ENCODE measurements around the gene CCL2.

CCL2 gene

GRCh38 chr17:34249478-34249877 is 5.6 kb upstream of the CCL2 start:
- no peak overlapping the region for H3K4me3 ChIP-seq (ENCODE audit: low read length in 2 of 2)
- no peak overlapping the region for H3K9ac ChIP-seq (ENCODE audit: low read depth in 1 of 2, low read length in 2 of 2)
- no peaks in the 10 kb centered on the region for H3K9me3 ChIP-seq (ENCODE audit: control insufficient read depth in 2 of 2, low read length in 2 of 2)
- H3K27me3 ChIP-seq (ENCODE audit: control insufficient read depth in 2 of 2, insufficient read depth in 2 of 2, low read length in 2 of 2), result no peaks in the 10 kb centered on the region
- H3K36me3 ChIP-seq (ENCODE audit: control insufficient read depth in 2 of 2, insufficient read depth in 2 of 2, low read length in 2 of 2), result no peaks in the 10 kb centered on the region
- peaks cover 22 to 23% of the 10 kb centered on the region in 2 donors for H3K4me1 ChIP-seq (ENCODE audit: control insufficient read depth in 2 of 2, insufficient read depth in 2 of 2, low read length in 2 of 2)
- peak overlapping the region in 1 of 2 donors; percentile 38 for H3K27ac ChIP-seq (ENCODE audit: low read depth in 2 of 2, low read length in 2 of 2)

DNA sequence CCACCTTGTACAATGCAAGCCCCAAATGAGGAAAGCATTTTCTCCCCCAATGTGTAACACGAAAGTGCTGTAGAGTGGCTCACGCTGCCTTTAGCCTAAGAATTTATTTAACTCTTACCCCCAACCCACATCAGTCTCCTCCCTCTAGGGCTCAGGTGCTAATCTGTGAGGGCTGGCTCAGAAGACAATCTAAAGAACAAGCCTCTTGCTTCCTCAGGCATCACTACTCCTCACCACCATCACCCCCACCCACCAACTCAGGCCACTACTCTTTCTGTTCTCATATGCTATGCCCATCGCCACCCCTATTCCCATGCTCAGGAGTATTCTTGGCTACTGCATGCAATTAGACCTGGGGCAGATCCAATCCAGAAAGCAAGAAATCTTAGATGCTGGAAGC is 3.9 kb upstream of the CCL2 start:
- no peak overlapping the region for H3K9ac ChIP-seq (ENCODE audit: low read depth in 1 of 2, low read length in 2 of 2)
- peaks cover 22 to 23% of the 10 kb centered on the region in 2 donors for H3K4me1 ChIP-seq (ENCODE audit: control insufficient read depth in 2 of 2, insufficient read depth in 2 of 2, low read length in 2 of 2)

GRCh38 chr17:34252095-34252443 is 3.0 kb upstream of the CCL2 start:
- Histone ChIP-seq H3K36me3 (ENCODE audit: control insufficient read depth in 2 of 2, insufficient read depth in 2 of 2, low read length in 2 of 2) (no peaks in the 10 kb centered on the region), H3K9ac (ENCODE audit: low read depth in 1 of 2, low read length in 2 of 2) (no peak overlapping the region), H3K9me3 (ENCODE audit: control insufficient read depth in 2 of 2, low read length in 2 of 2) (no peaks in the 10 kb centered on the region), H3K4me3 (ENCODE audit: low read length in 2 of 2) (no peak overlapping the region), H3K27me3 (ENCODE audit: control insufficient read depth in 2 of 2, insufficient read depth in 2 of 2, low read length in 2 of 2) (no peaks in the 10 kb centered on the region), H3K4me1 (ENCODE audit: control insufficient read depth in 2 of 2, insufficient read depth in 2 of 2, low read length in 2 of 2) (peaks cover 22 to 23% of the 10 kb centered on the region in 2 donors), H3K27ac (ENCODE audit: low read depth in 2 of 2, low read length in 2 of 2) (peak overlapping the region; percentile 68 to 74)

More for the DNA sequence above, 3.9 kb upstream of the CCL2 start:
- Histone ChIP-seq H3K9me3 (ENCODE audit: control insufficient read depth in 2 of 2, low read length in 2 of 2) (no peaks in the 10 kb centered on the region), H3K36me3 (ENCODE audit: control insufficient read depth in 2 of 2, insufficient read depth in 2 of 2, low read length in 2 of 2) (no peaks in the 10 kb centered on the region), H3K4me3 (ENCODE audit: low read length in 2 of 2) (no peak overlapping the region), H3K27ac (ENCODE audit: low read depth in 2 of 2, low read length in 2 of 2) (no peak overlapping the region), H3K27me3 (ENCODE audit: control insufficient read depth in 2 of 2, insufficient read depth in 2 of 2, low read length in 2 of 2) (no peaks in the 10 kb centered on the region)

DNA sequence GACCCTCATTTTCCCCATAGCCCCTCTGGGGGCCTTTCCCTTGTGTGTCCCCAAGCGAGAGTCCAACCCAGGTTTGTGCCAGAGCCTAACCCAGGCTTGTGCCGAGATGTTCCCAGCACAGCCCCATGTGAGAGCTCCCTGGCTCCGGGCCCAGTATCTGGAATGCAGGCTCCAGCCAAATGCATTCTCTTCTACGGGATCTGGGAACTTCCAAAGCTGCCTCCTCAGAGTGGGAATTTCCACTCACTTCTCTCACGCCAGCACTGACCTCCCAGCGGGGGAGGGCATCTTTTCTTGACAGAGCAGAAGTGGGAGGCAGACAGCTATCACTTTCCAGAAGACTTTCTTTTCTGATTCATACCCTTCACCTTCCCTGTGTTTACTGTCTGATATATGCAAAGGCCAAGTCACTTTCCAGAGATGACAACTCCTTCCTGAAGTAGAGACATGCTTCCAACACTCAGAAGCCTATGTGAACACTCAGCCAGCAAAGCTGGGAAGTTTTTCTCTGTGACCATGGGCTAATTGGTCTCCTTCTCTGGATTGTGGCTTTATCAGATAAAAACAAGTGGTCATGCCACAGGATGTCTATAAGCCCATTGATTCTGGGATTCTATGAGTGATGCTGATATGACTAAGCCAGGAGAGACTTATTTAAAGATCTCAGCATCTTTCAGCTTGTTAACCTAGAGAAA is 2.5 kb upstream of the CCL2 start:
- no peaks in the 10 kb centered on the region for H3K27me3 ChIP-seq (ENCODE audit: control insufficient read depth in 2 of 2, insufficient read depth in 2 of 2, low read length in 2 of 2)
- no peaks in the 10 kb centered on the region for H3K9me3 ChIP-seq (ENCODE audit: control insufficient read depth in 2 of 2, low read length in 2 of 2)
- H3K4me3 ChIP-seq (ENCODE audit: low read length in 2 of 2), result no peak overlapping the region
- H3K27ac ChIP-seq (ENCODE audit: low read depth in 2 of 2, low read length in 2 of 2), result peak overlapping the region; percentile 68 to 74
- H3K36me3 ChIP-seq (ENCODE audit: control insufficient read depth in 2 of 2, insufficient read depth in 2 of 2, low read length in 2 of 2), result no peaks in the 10 kb centered on the region
- no peak overlapping the region for H3K9ac ChIP-seq (ENCODE audit: low read depth in 1 of 2, low read length in 2 of 2)
- peaks cover 21 to 22% of the 10 kb centered on the region in 2 donors for H3K4me1 ChIP-seq (ENCODE audit: control insufficient read depth in 2 of 2, insufficient read depth in 2 of 2, low read length in 2 of 2)

DNA sequence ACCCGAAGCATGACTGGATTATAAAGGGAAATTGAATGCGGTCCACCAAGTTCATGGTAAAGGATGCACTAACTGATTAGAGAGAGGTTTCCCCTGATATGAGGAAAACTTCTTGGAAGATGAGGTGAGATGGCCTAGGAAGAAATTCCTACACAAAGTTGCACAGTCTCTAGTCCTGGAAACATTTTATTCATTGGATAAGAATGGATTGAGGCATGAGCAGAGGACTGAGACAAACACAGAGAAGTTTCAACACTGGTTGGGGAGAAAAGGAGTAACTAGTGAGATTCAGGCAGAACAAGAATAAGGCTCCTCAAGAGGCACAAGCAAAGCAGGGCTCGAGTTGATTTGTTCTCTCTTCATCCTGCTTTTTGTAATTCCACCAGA is 2.0 kb upstream of the CCL2 start:
- peaks cover 18 to 22% of the 10 kb centered on the region in 2 donors for H3K4me1 ChIP-seq (ENCODE audit: control insufficient read depth in 2 of 2, insufficient read depth in 2 of 2, low read length in 2 of 2)
- H3K27me3 ChIP-seq (ENCODE audit: control insufficient read depth in 2 of 2, insufficient read depth in 2 of 2, low read length in 2 of 2), result no peaks in the 10 kb centered on the region
- no peaks in the 10 kb centered on the region for H3K36me3 ChIP-seq (ENCODE audit: control insufficient read depth in 2 of 2, insufficient read depth in 2 of 2, low read length in 2 of 2)
- H3K4me3 ChIP-seq (ENCODE audit: low read length in 2 of 2), result no peak overlapping the region
- H3K27ac ChIP-seq (ENCODE audit: low read depth in 2 of 2, low read length in 2 of 2), result peak overlapping the region; percentile 68 to 74
- no peaks in the 10 kb centered on the region for H3K9me3 ChIP-seq (ENCODE audit: control insufficient read depth in 2 of 2, low read length in 2 of 2)
- H3K9ac ChIP-seq (ENCODE audit: low read depth in 1 of 2, low read length in 2 of 2), result no peak overlapping the region

GRCh38 chr17:34254146-34254545 is 939 bp upstream of the CCL2 start:
- Histone ChIP-seq H3K9ac (ENCODE audit: low read depth in 1 of 2, low read length in 2 of 2) (no peak overlapping the region), H3K4me1 (ENCODE audit: control insufficient read depth in 2 of 2, insufficient read depth in 2 of 2, low read length in 2 of 2) (peaks cover 18 to 22% of the 10 kb centered on the region in 2 donors)

GRCh38 chr17:34255381-34255732 is 272 bp downstream of the CCL2 start:
- peaks cover 18 to 22% of the 10 kb centered on the region in 2 donors for H3K4me1 ChIP-seq (ENCODE audit: control insufficient read depth in 2 of 2, insufficient read depth in 2 of 2, low read length in 2 of 2)
- H3K9me3 ChIP-seq (ENCODE audit: control insufficient read depth in 2 of 2, low read length in 2 of 2), result no peaks in the 10 kb centered on the region
- peak overlapping the region; percentile 46 to 54 for H3K9ac ChIP-seq (ENCODE audit: low read depth in 1 of 2, low read length in 2 of 2)
- no peaks in the 10 kb centered on the region for H3K36me3 ChIP-seq (ENCODE audit: control insufficient read depth in 2 of 2, insufficient read depth in 2 of 2, low read length in 2 of 2)
- H3K27ac ChIP-seq (ENCODE audit: low read depth in 2 of 2, low read length in 2 of 2), result peak overlapping the region; percentile 60 to 70
- H3K4me3 ChIP-seq (ENCODE audit: low read length in 2 of 2), result peak overlapping the region; percentile 44 to 65
- no peaks in the 10 kb centered on the region for H3K27me3 ChIP-seq (ENCODE audit: control insufficient read depth in 2 of 2, insufficient read depth in 2 of 2, low read length in 2 of 2)

More at GRCh38 chr17:34254146-34254545, 939 bp upstream of the CCL2 start:
- peak overlapping the region; percentile 68 to 74 for H3K27ac ChIP-seq (ENCODE audit: low read depth in 2 of 2, low read length in 2 of 2)
- no peak overlapping the region for H3K4me3 ChIP-seq (ENCODE audit: low read length in 2 of 2)
- H3K9me3 ChIP-seq (ENCODE audit: control insufficient read depth in 2 of 2, low read length in 2 of 2), result no peaks in the 10 kb centered on the region
- no peaks in the 10 kb centered on the region for H3K36me3 ChIP-seq (ENCODE audit: control insufficient read depth in 2 of 2, insufficient read depth in 2 of 2, low read length in 2 of 2)
- H3K27me3 ChIP-seq (ENCODE audit: control insufficient read depth in 2 of 2, insufficient read depth in 2 of 2, low read length in 2 of 2), result no peaks in the 10 kb centered on the region

DNA sequence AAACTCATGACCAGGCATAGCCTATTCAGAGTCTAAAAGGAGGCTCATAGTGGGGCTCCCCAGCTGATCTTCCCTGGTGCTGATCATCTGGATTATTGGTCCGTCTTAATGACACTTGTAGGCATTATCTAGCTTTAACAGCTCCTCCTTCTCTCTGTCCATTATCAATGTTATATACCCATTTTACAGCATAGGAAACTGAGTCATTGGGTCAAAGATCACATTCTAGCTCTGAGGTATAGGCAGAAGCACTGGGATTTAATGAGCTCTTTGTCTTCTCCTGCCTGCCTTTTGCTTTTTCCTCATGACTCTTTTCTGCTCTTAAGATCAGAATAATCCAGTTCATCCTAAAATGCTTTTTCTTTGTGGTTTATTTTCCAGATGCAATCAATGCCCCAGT is 756 bp downstream of the CCL2 start:
- peak overlapping the region; percentile 46 to 54 for H3K9ac ChIP-seq (ENCODE audit: low read depth in 1 of 2, low read length in 2 of 2)
- H3K4me3 ChIP-seq (ENCODE audit: low read length in 2 of 2), result peak overlapping the region; percentile 44 to 65

GRCh38 chr17:34257299-34257985 is 2.4 kb downstream of the CCL2 start:
- Histone ChIP-seq H3K9me3 (ENCODE audit: control insufficient read depth in 2 of 2, low read length in 2 of 2) (no peaks in the 10 kb centered on the region), H3K27ac (ENCODE audit: low read depth in 2 of 2, low read length in 2 of 2) (no peak overlapping the region), H3K36me3 (ENCODE audit: control insufficient read depth in 2 of 2, insufficient read depth in 2 of 2, low read length in 2 of 2) (no peaks in the 10 kb centered on the region), H3K27me3 (ENCODE audit: control insufficient read depth in 2 of 2, insufficient read depth in 2 of 2, low read length in 2 of 2) (no peaks in the 10 kb centered on the region), H3K9ac (ENCODE audit: low read depth in 1 of 2, low read length in 2 of 2) (no peak overlapping the region), H3K4me3 (ENCODE audit: low read length in 2 of 2) (no peak overlapping the region), H3K4me1 (ENCODE audit: control insufficient read depth in 2 of 2, insufficient read depth in 2 of 2, low read length in 2 of 2) (peaks cover 9 to 13% of the 10 kb centered on the region in 2 donors)

More for the DNA sequence above, 756 bp downstream of the CCL2 start:
- H3K36me3 ChIP-seq (ENCODE audit: control insufficient read depth in 2 of 2, insufficient read depth in 2 of 2, low read length in 2 of 2), result no peaks in the 10 kb centered on the region
- H3K4me1 ChIP-seq (ENCODE audit: control insufficient read depth in 2 of 2, insufficient read depth in 2 of 2, low read length in 2 of 2), result peaks cover 16 to 22% of the 10 kb centered on the region in 2 donors
- no peaks in the 10 kb centered on the region for H3K9me3 ChIP-seq (ENCODE audit: control insufficient read depth in 2 of 2, low read length in 2 of 2)
- H3K27me3 ChIP-seq (ENCODE audit: control insufficient read depth in 2 of 2, insufficient read depth in 2 of 2, low read length in 2 of 2), result no peaks in the 10 kb centered on the region
- peak overlapping the region; percentile 60 to 70 for H3K27ac ChIP-seq (ENCODE audit: low read depth in 2 of 2, low read length in 2 of 2)

DNA sequence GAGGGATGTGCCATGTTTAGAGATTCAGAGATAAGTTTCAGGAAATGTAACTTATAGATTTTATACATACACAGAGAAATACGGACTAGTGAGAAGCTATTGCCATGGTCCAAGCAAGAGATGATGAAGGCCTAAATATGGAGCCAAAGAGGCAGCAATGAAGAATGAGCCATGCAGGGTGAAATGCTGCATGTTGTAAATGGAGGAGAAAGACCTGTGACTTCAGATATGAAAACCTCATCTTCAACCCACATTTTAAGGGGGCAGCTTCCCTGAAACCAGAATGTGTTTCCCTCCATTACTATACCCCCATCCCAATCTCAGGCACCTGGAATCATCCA is 2.9 kb downstream of the CCL2 start:
- H3K36me3 ChIP-seq (ENCODE audit: control insufficient read depth in 2 of 2, insufficient read depth in 2 of 2, low read length in 2 of 2), result no peaks in the 10 kb centered on the region
- H3K9me3 ChIP-seq (ENCODE audit: control insufficient read depth in 2 of 2, low read length in 2 of 2), result no peaks in the 10 kb centered on the region
- H3K27me3 ChIP-seq (ENCODE audit: control insufficient read depth in 2 of 2, insufficient read depth in 2 of 2, low read length in 2 of 2), result no peaks in the 10 kb centered on the region
- no peak overlapping the region for H3K4me3 ChIP-seq (ENCODE audit: low read length in 2 of 2)
- H3K9ac ChIP-seq (ENCODE audit: low read depth in 1 of 2, low read length in 2 of 2), result no peak overlapping the region
- peaks cover 9 to 12% of the 10 kb centered on the region in 2 donors for H3K4me1 ChIP-seq (ENCODE audit: control insufficient read depth in 2 of 2, insufficient read depth in 2 of 2, low read length in 2 of 2)
- no peak overlapping the region for H3K27ac ChIP-seq (ENCODE audit: low read depth in 2 of 2, low read length in 2 of 2)
